Activated CD8-positive, alpha-beta T cell treated with anti-CD3 and anti-CD28 coated beads, Interleukin-2, amount 10 ng/mL, durations not matched to agents 7 days and 5 days (primary cell): ENCODE data around the gene RAB11FIP4. TPM values are rescaled to one million over a fixed set of nuclear protein-coding genes. Genes with fewer than 3 reads are reported as not detected.

ENCODE experiments used
- ATAC-seq: fragments of 150-1000 bp; cut with Tn5 transposase; one replicate; pipeline ENCODE4 v1.10.0; 2021; ENCODE audit warnings: moderate library complexity
- CTCF ChIA-PET: fragments of 350-600 bp; sonication (Branson Sonifier 250); formaldehyde crosslinking; loops from one replicate; lab custom pipeline; 2021; ENCODE audit warnings: antibody characterized with exemption; lab: Charles Lee
- POLR2A ChIA-PET: fragments of 350-600 bp; sonication (Branson Sonifier 250); formaldehyde crosslinking; loops from one replicate; lab custom pipeline; 2021; ENCODE audit warnings: antibody characterized with exemption; lab: Charles Lee
- DNase-seq: peaks from one replicate; pipeline ENCODE4 v3.0.0-alpha.2; 2020
- H3K27ac Mint-ChIP-seq: one replicate; pipeline ENCODE4 v1.8.0; 2021; ENCODE audit warnings: mild to moderate bottlenecking, mixed read lengths
- H3K27me3 Mint-ChIP-seq: one replicate; pipeline ENCODE4 v1.8.0; 2021; ENCODE audit warnings: low read depth, mixed read lengths
- H3K36me3 Mint-ChIP-seq: one replicate; pipeline ENCODE4 v1.8.0; 2021; ENCODE audit warnings: low read depth, mixed read lengths
- H3K4me1 Mint-ChIP-seq: one replicate; pipeline ENCODE4 v1.8.0; 2021; ENCODE audit warnings: low read depth, mixed read lengths
- H3K4me3 Mint-ChIP-seq: one replicate; pipeline ENCODE4 v1.8.0; 2021; ENCODE audit warnings: mild to moderate bottlenecking, mixed read lengths
- H3K9me3 Mint-ChIP-seq: one replicate; pipeline ENCODE4 v1.8.0; 2022; ENCODE audit warnings: mixed read lengths; ENCODE audit not compliant: insufficient read depth
- total RNA-seq, 2 experiments: library from RNA; stranded (reverse); gene quantifications; one replicate each; pipeline ENCODE4 v1.2.3, GENCODE V29; 2021

RAB11FIP4 gene
- total RNA-seq, 2 experiments from 2014 or later: 36.0 to 38.0 TPM

DNA sequence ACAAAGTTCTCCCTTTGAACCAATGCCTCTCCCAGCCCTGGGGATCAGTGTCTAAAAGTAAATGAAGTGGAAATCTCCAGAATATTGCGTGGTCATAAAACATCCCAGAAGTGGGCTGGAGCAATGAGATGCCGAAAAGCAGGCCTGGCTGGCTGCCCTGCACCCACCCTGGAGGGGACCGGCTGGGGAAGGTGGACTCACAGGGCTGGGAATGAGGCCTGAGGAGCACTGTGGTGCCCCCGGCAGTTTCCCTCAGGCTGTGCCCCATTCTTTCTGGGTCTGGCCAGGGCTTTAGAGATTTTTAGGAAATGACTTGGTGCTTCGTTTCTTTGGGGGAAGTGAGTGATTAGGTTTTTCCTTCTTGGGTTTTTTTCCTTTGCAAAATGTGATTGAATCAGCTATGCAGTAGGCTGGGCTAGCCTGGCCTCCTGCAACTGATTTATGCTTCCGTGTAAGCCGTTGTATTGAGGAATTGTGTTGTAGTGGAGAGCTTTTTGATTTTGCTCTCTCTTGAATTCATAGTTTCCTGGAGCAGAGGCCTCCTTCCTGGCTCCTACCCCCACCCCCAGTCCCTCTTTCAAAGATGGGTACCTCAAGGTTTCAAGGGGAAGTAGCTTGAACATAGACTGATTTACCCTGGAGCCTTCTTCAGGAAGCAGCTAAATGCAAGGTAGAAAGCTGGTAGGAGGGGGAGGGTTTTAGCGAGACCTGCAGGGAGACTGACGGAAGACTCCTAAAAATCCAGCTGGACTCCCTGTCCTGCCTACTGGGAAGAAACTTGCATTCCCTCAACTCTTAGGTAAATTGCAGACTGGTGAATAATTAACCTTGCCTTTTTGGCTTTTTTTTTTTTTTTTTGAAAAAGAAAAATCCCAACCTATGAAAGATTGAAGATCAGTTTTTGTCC lies 170.2 kb downstream of the RAB11FIP4 start:
- DNase-seq: no peak
- Mint-ChIP-seq H3K9me3 (no peaks in the 10 kb centered on the region), H3K4me1 (peaks cover 6% of the 10 kb centered on the region), H3K36me3 (no peaks in the 10 kb centered on the region), H3K27ac (no peak overlapping the region), H3K27me3 (peaks cover 18% of the 10 kb centered on the region), H3K4me3 (no peak overlapping the region)
- ChIA-PET CTCF (interaction anchor here (2.9 kb wide), 1 partner anchor 280 kb away, joined by 17 read pairs; no protein-coding TSS in a partner anchor), POLR2A (no interaction called here)
- ATAC-seq: no peak

DNA sequence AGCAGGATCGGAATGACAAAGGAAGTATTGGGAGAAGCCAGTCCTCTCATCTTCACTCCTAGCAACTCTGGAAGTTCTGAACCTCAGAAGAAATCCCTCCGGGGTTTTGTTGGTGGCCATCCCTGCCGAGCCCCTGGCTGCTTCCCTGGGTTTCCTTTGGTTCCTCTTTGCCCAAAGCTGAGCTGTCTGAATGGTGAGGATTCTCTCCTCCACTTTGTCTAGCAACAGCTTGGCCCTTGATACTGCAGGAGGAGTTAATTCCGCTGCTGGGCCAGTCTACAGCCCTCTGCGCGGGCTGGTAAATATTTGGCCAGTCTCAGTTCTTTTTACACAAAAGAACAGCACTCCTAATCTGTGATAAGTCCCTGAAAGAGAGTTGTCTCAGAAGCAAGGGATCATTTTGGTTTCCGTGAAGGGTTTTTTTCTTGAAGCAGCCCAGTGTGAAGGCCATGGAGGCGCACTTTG lies 170.9 kb downstream of the RAB11FIP4 start:
- ChIA-PET POLR2A (no interaction called here), CTCF (interaction anchor here (2.9 kb wide), 1 partner anchor 279 kb away, joined by 17 read pairs; no protein-coding TSS in a partner anchor)
- Mint-ChIP-seq H3K36me3 (no peaks in the 10 kb centered on the region), H3K27ac (no peak overlapping the region), H3K4me1 (peaks cover 6% of the 10 kb centered on the region), H3K9me3 (no peaks in the 10 kb centered on the region), H3K27me3 (peaks cover 18% of the 10 kb centered on the region), H3K4me3 (no peak overlapping the region)
- DNase-seq: no peak
- ATAC-seq: no peak

DNA sequence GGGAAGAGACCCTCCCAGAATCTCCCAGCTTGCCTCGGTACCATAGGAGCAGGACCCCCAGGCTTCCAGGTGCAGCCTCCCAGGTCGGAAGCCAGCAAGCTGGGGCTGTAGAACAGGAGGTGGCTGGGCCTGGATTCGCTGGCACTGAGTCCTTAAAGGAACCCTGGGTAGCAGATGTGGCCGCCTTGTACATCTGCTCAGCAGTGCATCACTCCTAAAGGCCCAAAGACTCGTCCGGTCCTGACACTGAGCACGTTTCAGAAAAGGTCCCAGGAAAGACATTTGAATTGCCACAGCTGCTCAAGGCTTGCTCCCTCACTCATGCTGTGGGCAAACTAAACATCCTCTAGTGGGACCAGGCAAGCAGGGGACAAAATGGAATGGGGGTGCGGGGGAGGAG lies 172.8 kb downstream of the RAB11FIP4 start:
- Mint-ChIP-seq H3K4me1 (peaks cover 2% of the 10 kb centered on the region), H3K36me3 (no peaks in the 10 kb centered on the region), H3K4me3 (no peak overlapping the region), H3K27ac (no peak overlapping the region), H3K9me3 (no peaks in the 10 kb centered on the region), H3K27me3 (peaks cover 12% of the 10 kb centered on the region)
- DNase-seq (no peak), ATAC-seq (no peak)
- CTCF ChIA-PET: no interaction called here
- POLR2A ChIA-PET: no interaction called here

- no peak for ATAC-seq
- ChIA-PET CTCF (no interaction called here), POLR2A (no interaction called here)
- Mint-ChIP-seq H3K4me3 (no peak overlapping the region), H3K27ac (no peak overlapping the region), H3K9me3 (no peaks in the 10 kb centered on the region), H3K36me3 (no peaks in the 10 kb centered on the region), H3K4me1 (peaks cover 2% of the 10 kb centered on the region), H3K27me3 (peaks cover 12% of the 10 kb centered on the region)
- DNase-seq: no peak
These were observed 173.4 kb downstream of the RAB11FIP4 start for GRCh38 chr17:31564883-31565301.

DNA sequence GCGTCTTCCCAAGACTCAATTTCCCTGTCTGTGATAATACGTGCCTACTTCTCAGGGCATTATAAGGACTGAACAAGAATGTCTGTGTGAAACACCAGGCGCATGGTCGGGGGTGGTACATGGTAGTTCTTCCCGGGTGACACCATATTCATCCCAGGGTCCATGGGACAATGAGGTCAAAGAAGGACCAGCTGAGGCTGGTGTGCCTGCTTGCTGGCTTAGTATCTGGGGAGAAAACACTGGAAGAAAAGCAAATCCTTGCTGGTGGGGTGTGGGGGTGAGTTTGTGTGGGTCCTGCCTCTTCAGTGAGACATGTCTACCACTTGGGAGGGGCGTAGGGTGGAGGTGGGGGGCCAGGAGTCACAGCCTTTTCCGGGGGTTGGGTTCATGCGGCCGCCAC lies 174.2 kb downstream of the RAB11FIP4 start:
- no peak for DNase-seq
- Mint-ChIP-seq H3K9me3 (no peaks in the 10 kb centered on the region), H3K4me1 (peaks cover 2% of the 10 kb centered on the region), H3K36me3 (no peaks in the 10 kb centered on the region), H3K4me3 (no peak overlapping the region), H3K27me3 (peaks cover 8% of the 10 kb centered on the region), H3K27ac (no peak overlapping the region)
- ATAC-seq: no peak
- ChIA-PET CTCF (no interaction called here), POLR2A (no interaction called here)

DNA sequence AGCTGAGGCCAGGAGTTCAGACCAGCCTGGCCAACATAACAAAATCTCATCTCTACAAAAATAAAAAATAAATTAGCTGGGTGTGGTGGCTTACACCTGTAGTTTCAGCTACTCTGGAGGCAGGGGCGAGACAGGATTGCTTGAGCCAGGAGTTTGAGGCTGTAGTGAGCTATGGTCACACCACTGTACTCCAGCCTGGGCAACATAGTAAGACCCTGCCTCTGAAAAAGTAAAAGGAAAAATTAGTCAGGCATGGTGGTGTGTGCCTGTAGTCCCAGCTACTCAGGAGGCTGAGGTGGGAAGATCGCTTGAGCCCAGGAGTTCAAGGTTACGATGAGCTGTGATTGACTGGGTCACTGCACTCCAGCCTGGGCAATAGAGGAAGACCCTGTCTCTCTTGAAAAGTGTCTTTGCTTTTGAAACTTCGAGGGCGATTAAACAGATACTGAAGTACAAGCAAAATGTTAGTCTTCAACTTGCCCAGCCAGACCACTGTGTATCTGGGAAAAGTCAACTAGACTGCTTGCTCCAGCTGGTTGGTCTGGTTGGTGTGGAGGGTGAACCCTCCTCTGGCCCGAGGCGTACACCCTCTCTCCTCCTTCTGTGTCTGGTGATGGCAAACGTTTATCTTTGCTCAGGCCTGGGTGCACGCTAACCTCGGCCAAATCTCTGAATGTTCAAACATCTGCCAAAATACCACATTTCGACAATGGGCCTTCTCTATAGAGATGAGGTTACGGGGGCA lies 174.9 kb downstream of the RAB11FIP4 start:
- H3K4me3 Mint-ChIP-seq: no peak overlapping the region
- H3K4me1 Mint-ChIP-seq: peaks cover 2% of the 10 kb centered on the region
- H3K9me3 Mint-ChIP-seq: no peaks in the 10 kb centered on the region
- H3K27me3 Mint-ChIP-seq: peaks cover 5% of the 10 kb centered on the region
- ChIA-PET POLR2A (no interaction called here), CTCF (no interaction called here)
- no peak for DNase-seq
- no peaks in the 10 kb centered on the region for H3K36me3 Mint-ChIP-seq
- no peak overlapping the region for H3K27ac Mint-ChIP-seq
- no peak for ATAC-seq

DNA sequence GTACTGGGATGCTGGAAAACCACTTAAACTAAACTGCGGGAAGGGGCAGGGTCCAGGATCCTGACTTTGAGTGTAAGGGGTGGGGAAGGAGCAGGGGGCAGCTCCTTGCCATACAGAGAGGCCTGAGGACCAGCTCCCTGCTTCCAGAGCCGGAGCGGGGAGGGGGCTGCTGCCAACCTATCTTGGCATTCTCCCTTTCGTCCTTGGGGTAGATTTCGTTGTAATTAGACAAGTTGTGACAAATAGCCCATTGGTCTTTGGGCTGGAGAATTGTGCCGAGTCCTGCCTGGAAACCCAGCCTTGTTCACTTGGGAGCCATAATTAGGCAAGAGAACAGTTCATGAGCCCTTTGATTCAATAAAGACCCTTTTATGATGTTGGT lies 175.5 kb downstream of the RAB11FIP4 start:
- H3K4me1 Mint-ChIP-seq: no peaks in the 10 kb centered on the region
- no peak overlapping the region for H3K27ac Mint-ChIP-seq
- no peak for ATAC-seq
- H3K9me3 Mint-ChIP-seq: no peaks in the 10 kb centered on the region
- POLR2A ChIA-PET: no interaction called here
- CTCF ChIA-PET: no interaction called here
- H3K27me3 Mint-ChIP-seq: peaks cover 3% of the 10 kb centered on the region
- H3K4me3 Mint-ChIP-seq: no peak overlapping the region
- H3K36me3 Mint-ChIP-seq: no peaks in the 10 kb centered on the region
- no peak for DNase-seq

- no peaks in the 10 kb centered on the region for H3K9me3 Mint-ChIP-seq
- ATAC-seq (no peak), DNase-seq (no peak)
- H3K27me3 Mint-ChIP-seq: peaks cover 3% of the 10 kb centered on the region
- no peaks in the 10 kb centered on the region for H3K4me1 Mint-ChIP-seq
- no peaks in the 10 kb centered on the region for H3K36me3 Mint-ChIP-seq
- ChIA-PET CTCF (no interaction called here), POLR2A (no interaction called here)
- no peak overlapping the region for H3K4me3 Mint-ChIP-seq
- no peak overlapping the region for H3K27ac Mint-ChIP-seq
These were observed 176.6 kb downstream of the RAB11FIP4 start for GRCh38 chr17:31568121-31568520.

DNA sequence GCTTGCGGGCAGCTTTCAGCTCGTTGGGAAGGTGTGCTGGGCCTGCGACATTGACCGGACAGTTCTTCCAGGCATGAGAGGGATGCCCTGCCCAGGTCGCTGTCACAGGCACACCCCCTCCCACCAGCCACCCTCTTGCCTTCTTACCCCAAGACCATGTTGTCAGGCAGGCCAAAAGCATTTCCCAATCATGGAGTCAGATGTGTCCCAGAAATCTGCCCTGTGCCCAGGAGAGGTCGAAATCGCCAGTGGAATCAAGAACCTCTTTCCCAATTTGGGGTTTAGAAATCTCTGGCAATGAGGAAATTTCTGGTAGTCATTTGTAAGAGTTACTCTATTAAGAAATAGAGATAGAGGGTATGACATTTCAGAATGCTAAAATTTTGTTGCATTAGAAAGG lies 177.1 kb downstream of the RAB11FIP4 start:
- Mint-ChIP-seq H3K36me3 (no peaks in the 10 kb centered on the region), H3K4me3 (no peak overlapping the region), H3K4me1 (no peaks in the 10 kb centered on the region), H3K27me3 (peaks cover 3% of the 10 kb centered on the region), H3K9me3 (no peaks in the 10 kb centered on the region), H3K27ac (no peak overlapping the region)
- POLR2A ChIA-PET: no interaction called here
- DNase-seq: no peak
- CTCF ChIA-PET: no interaction called here
- ATAC-seq: no peak

- ATAC-seq: no peak
- Mint-ChIP-seq H3K36me3 (no peaks in the 10 kb centered on the region), H3K9me3 (no peaks in the 10 kb centered on the region), H3K27me3 (peaks cover 3% of the 10 kb centered on the region), H3K4me1 (no peaks in the 10 kb centered on the region), H3K27ac (no peak overlapping the region), H3K4me3 (no peak overlapping the region)
- ChIA-PET POLR2A (no interaction called here), CTCF (no interaction called here)
- no peak for DNase-seq
These were observed 178.8 kb downstream of the RAB11FIP4 start for GRCh38 chr17:31570231-31570630.

DNA sequence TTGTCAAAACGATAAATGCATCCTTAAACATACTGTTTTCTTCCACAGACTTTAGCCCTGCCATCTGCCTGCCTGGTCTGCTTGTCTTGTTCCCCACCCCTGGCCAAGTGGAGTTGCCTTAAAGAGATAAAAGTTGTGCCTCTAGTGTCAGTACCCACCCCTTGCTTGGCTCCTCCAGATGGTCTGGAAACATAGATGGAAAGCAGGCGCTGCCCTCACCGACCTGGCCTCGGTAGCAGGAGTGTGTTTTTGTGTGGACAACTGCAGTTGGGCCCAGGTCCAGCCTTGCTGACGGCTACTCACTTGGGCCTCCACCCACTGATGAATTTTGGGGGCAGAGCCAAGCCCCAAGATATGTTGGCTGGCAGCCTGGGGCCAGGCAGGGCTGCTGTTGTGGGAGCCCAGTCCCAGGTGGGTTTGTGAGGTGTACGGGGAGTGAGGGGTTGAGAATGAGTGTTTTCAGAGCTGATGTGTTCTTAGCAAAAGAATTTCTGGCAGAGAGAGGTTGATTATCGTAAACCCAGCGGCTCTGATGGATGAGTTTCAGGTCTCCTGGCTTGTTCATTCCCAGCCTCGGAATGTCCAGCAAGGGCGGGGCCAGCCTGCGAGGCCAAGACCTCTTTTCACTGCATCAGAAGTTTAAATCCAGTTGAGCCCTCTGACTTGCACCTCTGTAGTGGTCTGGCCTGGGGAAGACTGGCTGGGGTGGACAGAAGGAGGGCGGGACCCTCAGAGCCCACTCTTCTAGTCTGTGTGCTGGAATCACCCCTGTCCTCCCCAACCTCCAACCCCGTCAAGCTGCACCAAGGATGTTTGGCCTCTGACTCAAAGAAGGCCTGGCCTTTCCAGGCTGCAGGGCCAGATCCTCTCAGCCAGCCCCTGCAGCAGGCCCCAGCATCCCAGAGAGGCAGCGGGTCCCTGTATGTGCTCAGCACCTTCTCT lies 179.7 kb downstream of the RAB11FIP4 start:
- Mint-ChIP-seq H3K4me3 (no peak overlapping the region), H3K27me3 (no peaks in the 10 kb centered on the region), H3K9me3 (no peaks in the 10 kb centered on the region), H3K36me3 (no peaks in the 10 kb centered on the region), H3K27ac (no peak overlapping the region), H3K4me1 (no peaks in the 10 kb centered on the region)
- ChIA-PET CTCF (no interaction called here), POLR2A (no interaction called here)
- DNase-seq (no peak), ATAC-seq (no peak)
